ENCODE results near the gene BCKDHA.
A peak's percentile ranks its signal among the peaks of the same experiment; 100 is the strongest.

Gene BCKDHA

DNA sequence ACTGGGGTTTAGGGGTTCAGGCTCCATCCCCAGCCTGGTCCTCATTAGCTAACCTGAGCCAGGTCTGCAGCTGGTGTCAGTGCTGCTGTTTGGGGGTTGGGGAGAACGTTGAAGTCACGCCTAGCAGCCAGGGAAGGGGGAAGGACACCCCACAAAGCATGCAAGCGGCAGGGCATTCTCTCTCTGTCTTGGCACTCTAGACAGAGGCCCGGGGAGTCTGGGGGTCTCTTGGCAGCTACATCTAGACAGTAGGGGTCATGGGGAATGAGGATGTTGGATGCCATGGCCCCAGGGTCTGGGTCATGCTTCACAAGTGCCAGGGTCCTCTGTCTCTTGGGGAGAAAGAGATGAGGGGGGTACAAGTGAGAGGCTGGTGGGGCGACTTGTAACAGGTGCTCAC is 48.0 kb downstream of the BCKDHA start:
- POLR2A ChIA-PET: no interaction called here
- no peak for DNase-seq (ENCODE audit: extremely low spot score)
- TF ChIP-seq ARNT (IDR thresholded peaks at IDR 0.05) (no peak), BHLHE40 (IDR thresholded peaks at IDR 0.05; ENCODE audit: borderline replicate concordance) (no peak), FOXK2 (IDR thresholded peaks at IDR 0.05) (no peak), HDGF (IDR thresholded peaks at IDR 0.05; ENCODE audit: borderline replicate concordance) (no peak), SUZ12 (IDR thresholded peaks at IDR 0.05) (no peak), FOXA1 (IDR thresholded peaks at IDR 0.05) (no peak), ELF4 (IDR thresholded peaks at IDR 0.05) (no peak), NFRKB (IDR thresholded peaks at IDR 0.05) (no peak), ZNF384 (IDR thresholded peaks at IDR 0.05) (no peak), CTBP1 (IDR thresholded peaks at IDR 0.05; ENCODE audit: borderline replicate concordance) (no peak), SP1 (IDR thresholded peaks at IDR 0.05) (no peak), FOXM1 (IDR thresholded peaks at IDR 0.05; ENCODE audit: borderline replicate concordance) (no peak), LEF1 (IDR thresholded peaks at IDR 0.05; ENCODE audit: borderline replicate concordance) (no peak), L3MBTL2 (conservative IDR thresholded peaks at IDR 0.05) (no peak)
- TF ChIP-seq, protein P1, sequence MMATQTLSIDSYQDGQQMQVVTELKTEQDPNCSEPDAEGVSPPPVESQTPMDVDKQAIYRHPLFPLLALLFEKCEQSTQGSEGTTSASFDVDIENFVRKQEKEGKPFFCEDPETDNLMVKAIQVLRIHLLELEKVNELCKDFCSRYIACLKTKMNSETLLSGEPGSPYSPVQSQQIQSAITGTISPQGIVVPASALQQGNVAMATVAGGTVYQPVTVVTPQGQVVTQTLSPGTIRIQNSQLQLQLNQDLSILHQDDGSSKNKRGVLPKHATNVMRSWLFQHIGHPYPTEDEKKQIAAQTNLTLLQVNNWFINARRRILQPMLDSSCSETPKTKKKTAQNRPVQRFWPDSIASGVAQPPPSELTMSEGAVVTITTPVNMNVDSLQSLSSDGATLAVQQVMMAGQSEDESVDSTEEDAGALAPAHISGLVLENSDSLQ (IDR thresholded peaks at IDR 0.05): no peak
- CTCF ChIA-PET: no interaction called here

DNA sequence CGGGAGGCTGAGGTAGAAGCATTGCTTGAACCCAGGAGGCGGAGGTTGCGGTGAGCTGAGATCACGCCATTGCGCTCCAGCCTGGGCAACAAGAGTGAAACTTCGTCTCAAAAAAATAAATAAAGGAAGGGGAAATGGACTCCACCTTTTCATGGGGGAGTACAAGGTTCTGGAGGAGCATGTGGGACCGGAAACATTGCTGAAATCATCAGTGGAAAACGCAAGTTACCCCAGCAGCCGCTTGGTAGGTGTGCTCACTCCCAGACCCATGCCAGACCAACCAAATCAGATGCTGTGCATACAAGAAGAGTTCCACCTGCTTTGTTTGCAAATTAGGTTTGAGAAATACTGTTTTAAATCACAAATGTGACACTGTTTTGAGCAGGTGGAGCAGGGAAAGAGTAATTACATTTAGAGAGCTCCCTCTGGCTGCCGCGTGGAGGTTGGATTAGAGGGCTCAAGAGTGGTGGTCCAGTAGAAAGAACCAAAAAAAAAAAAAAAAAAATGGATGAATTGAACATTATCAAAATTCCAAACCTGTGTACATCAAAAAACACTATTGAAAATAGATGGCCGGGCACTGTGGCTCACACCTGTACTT is 50.2 kb downstream of the BCKDHA start:
- POLR2A ChIA-PET: interaction anchor here (1.1 to 2.1 kb wide), 2 partner anchors 8 to 116 kb away, joined by 6 to 13 read pairs; partner anchors contain the start of gene DMAC2
- TF ChIP-seq FOXK2 (IDR thresholded peaks at IDR 0.05): no peak
- TF ChIP-seq LEF1 (IDR thresholded peaks at IDR 0.05; ENCODE audit: borderline replicate concordance): no peak
- no peak for TF ChIP-seq ZNF384 (IDR thresholded peaks at IDR 0.05)
- TF ChIP-seq ELF4 (IDR thresholded peaks at IDR 0.05): no peak
- TF ChIP-seq CTBP1 (IDR thresholded peaks at IDR 0.05; ENCODE audit: borderline replicate concordance): no peak
- TF ChIP-seq HDGF (IDR thresholded peaks at IDR 0.05; ENCODE audit: borderline replicate concordance): no peak
- no peak for TF ChIP-seq NFRKB (IDR thresholded peaks at IDR 0.05)
- TF ChIP-seq TARDBP (IDR thresholded peaks at IDR 0.05): no peak
- CTCF ChIA-PET: interaction anchor here (0.5 to 3.5 kb wide), 5 partner anchors 8 to 292 kb away, joined by 3 to 18 read pairs (median 4); partner anchors contain the start of gene DMAC2
- DNase-seq (ENCODE audit: extremely low spot score): no peak

DNA sequence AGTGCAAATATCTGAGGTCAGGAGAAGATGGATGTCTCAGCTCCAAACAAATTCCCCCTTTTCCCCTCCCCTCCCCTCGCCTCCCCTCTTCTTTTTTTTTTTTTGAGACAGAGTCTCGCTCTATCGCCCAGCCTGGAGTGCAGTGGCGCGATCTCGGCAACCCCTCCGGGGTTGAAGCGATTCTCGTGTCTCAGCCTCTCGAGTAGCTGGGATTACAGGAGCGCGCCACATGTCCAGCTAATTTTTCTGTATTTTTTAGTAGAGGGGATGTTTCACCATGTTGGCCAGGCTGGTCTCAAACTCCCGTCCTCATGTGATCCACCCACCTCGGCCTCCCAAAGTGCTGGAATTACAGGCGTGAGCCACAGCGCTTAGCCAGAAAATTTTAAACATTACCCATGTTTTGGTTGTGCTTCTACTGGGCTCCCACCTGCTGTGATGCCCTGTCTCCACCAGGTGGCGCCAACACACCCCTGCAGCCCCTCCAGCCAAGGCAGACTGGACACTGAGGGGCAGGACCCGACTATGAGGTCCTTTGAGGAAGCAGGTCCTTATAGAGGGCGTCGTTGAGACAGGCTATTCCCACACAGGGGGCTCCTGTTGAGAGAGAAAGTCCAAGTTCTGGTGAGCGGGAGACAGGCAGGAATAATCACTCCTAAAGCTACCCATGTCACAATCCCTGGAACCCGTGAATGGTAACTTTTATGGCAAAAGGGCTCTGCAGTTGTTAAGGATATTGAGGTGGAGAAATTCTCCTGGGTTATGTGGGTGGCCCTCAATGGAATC is 51.7 kb downstream of the BCKDHA start:
- peak; percentile 87 for DNase-seq (ENCODE audit: extremely low spot score)
- POLR2A ChIA-PET: interaction anchor here (1.1 to 2.1 kb wide), 2 partner anchors 10 to 114 kb away, joined by 6 to 13 read pairs; partner anchors contain the start of gene DMAC2
- CTCF ChIA-PET: interaction anchor here (0.6 to 3.5 kb wide), 9 partner anchors 10 to 1144 kb away, joined by 3 to 18 read pairs (median 4); partner anchors contain the start of gene DMAC2
- TF ChIP-seq FOXK2 (IDR thresholded peaks at IDR 0.05): no peak
- TF ChIP-seq L3MBTL2 (conservative IDR thresholded peaks at IDR 0.05): 0 out of 2 replicates have a peak, but pooled peaks have one; percentile 50

DNA sequence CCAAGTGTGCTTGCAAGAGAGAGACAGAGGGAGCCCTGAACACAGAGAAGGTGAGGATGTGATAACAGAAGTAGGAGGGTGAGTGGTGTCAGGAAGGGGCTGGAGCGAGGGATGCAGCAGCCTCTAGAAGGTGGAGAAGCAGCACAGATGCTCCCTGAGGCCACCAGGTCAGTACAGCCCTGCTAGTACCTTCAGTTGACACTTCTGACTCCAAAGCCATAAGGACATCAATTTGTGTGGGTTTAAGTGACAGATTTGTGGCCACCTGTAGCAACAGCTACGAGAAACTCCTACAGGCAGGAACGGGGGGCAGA is 52.2 kb downstream of the BCKDHA start:
- ChIA-PET POLR2A (no interaction called here), CTCF (interaction anchor here (0.7 to 2.5 kb wide), 3 partner anchors 114 to 1145 kb away, joined by 3 to 14 read pairs (median 12); no protein-coding TSS in a partner anchor)
- no peak for TF ChIP-seq TARDBP (IDR thresholded peaks at IDR 0.05)
- DNase-seq (ENCODE audit: extremely low spot score): no peak

DNA sequence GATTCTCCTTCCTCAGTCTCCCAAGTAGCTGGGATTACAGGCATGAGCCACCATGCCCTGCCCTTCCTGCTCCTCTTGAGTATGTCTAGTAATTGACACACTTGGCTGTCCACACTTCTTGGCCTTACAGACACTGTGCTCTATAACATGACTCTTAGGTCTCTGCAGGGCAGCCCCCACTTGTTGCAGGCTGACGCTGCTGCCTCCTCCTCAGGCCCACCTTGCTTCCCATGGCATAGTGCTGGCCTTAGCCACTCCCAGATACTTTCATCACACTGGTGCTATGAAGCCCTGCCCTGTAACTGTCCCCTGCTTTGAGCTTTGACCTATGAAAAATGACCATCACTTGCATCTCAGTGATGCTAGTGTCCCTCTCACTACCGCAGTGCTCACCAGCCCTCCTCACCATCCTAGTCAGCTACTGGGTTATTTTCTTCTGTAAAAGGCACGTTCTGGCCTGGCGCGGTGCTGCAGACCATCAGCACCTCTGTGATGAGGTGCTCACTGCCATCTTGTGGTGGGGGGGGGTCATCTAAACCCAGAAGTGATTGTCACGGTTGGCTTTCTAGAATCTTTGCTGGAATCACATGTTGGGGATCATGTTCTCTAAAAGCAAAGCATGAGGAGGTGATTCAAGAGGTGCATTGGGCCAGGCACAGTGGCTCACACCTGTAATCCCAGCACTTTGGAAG is 55.1 kb downstream of the BCKDHA start:
- CTCF ChIA-PET: no interaction called here

DNA sequence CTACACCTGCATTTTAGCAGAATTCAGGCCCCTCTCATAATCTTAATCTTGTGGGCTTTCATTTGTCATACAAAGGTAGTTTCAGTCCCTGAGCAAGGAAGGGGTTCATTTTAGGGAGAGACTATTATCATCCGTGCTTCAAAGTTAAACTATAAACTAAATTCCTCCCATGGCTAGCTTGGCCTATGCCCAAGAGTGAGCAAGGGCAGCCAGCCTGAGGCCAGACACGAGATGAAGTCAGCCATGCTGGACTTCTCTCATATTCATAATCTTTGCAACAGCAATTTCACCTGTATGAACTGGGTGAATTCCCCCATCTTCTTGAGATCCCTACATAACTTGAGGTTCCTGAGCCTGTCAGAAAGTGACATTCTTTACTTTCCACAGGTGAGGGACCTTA is 58.3 kb downstream of the BCKDHA start:
- POLR2A ChIA-PET: no interaction called here
- TF ChIP-seq FOXK2 (IDR thresholded peaks at IDR 0.05) (no peak), ARNT (IDR thresholded peaks at IDR 0.05) (no peak), SP1 (IDR thresholded peaks at IDR 0.05) (no peak), ZNF384 (IDR thresholded peaks at IDR 0.05) (no peak), SUZ12 (IDR thresholded peaks at IDR 0.05) (no peak), LEF1 (IDR thresholded peaks at IDR 0.05; ENCODE audit: borderline replicate concordance) (no peak), ELF4 (IDR thresholded peaks at IDR 0.05) (no peak), L3MBTL2 (conservative IDR thresholded peaks at IDR 0.05) (no peak), HDGF (IDR thresholded peaks at IDR 0.05; ENCODE audit: borderline replicate concordance) (no peak), FOXM1 (IDR thresholded peaks at IDR 0.05; ENCODE audit: borderline replicate concordance) (no peak), FOXA1 (IDR thresholded peaks at IDR 0.05) (no peak), TARDBP (IDR thresholded peaks at IDR 0.05) (no peak), CTBP1 (IDR thresholded peaks at IDR 0.05; ENCODE audit: borderline replicate concordance) (no peak), BHLHE40 (IDR thresholded peaks at IDR 0.05; ENCODE audit: borderline replicate concordance) (no peak), NFRKB (IDR thresholded peaks at IDR 0.05) (no peak)
- TF ChIP-seq, protein P1 (IDR thresholded peaks at IDR 0.05): no peak
- DNase-seq (ENCODE audit: extremely low spot score): no peak
- CTCF ChIA-PET: no interaction called here

More for the DNA sequence above, 55.1 kb downstream of the BCKDHA start:
- POLR2A ChIA-PET: interaction anchor here (0.8 kb wide), 1 partner anchor 111 kb away, joined by 3 read pairs; no protein-coding TSS in a partner anchor
- TF ChIP-seq HDGF (IDR thresholded peaks at IDR 0.05; ENCODE audit: borderline replicate concordance): no peak
- no peak for TF ChIP-seq SUZ12 (IDR thresholded peaks at IDR 0.05)
- DNase-seq (ENCODE audit: extremely low spot score): no peak
